NCI-H1436 treated with DMSO at 0.1 percent for 48 hours (cell line): ENCODE results near the gene DFFB.
A peak's percentile ranks its signal among the peaks of the same experiment; 100 is the strongest.
"Not testable (repeated sequence)": the region's sequence is repeated elsewhere in the genome, so short reads cannot be mapped to it uniquely, and the experiment has no call there.

Source experiments
- DNase-seq: peaks from one replicate; lab custom pipeline; 2025; lab: John Stamatoyannopoulos, UW

DFFB gene

GRCh38 chr1:3856923-3857790 lies at the start of gene DFFB, which contains the start of gene CEP104:
Gene DFFB (plus strand): TSS chr1:3857476. CDS start chr1:3857604, 128 bp downstream.
Gene CEP104 (minus strand): TSS chr1:3857211. CDS start chr1:3852407, 4,804 bp downstream.
- peak; percentile 88 for DNase-seq

GRCh38 chr1:3807769-3808168 lies 49.5 kb upstream of the DFFB start:
- no peak for DNase-seq

GRCh38 chr1:3809680-3810079 lies 47.6 kb upstream of the DFFB start:
- DNase-seq = no peak

- not testable (repeated sequence) for DNase-seq
Measured at GRCh38 chr1:3810149-3810761, 47.0 kb upstream of the DFFB start.

- DNase-seq = no peak
Measured at GRCh38 chr1:3811595-3811911, 45.7 kb upstream of the DFFB start.

GRCh38 chr1:3814065-3814464 lies 43.2 kb upstream of the DFFB start:
- DNase-seq = no peak

- DNase-seq = no peak
Measured at GRCh38 chr1:3814771-3815561, 42.3 kb upstream of the DFFB start.

- DNase-seq = no peak
Measured at GRCh38 chr1:3816331-3817137, 40.7 kb upstream of the DFFB start.

GRCh38 chr1:3817138-3817740 lies 40.0 kb upstream of the DFFB start:
- DNase-seq = no peak

GRCh38 chr1:3817821-3818597 lies 39.3 kb upstream of the DFFB start:
- no peak for DNase-seq

GRCh38 chr1:3819771-3820200 lies 37.5 kb upstream of the DFFB start:
- DNase-seq = no peak

- DNase-seq = no peak
Measured at GRCh38 chr1:3820316-3820715, 37.0 kb upstream of the DFFB start.

- DNase-seq = no peak
Measured at GRCh38 chr1:3821004-3821403, 36.3 kb upstream of the DFFB start.

- no peak for DNase-seq
Measured at GRCh38 chr1:3821447-3821846, 35.8 kb upstream of the DFFB start.

GRCh38 chr1:3821908-3822307 lies 35.4 kb upstream of the DFFB start:
- no peak for DNase-seq

GRCh38 chr1:3822421-3822820 lies 34.9 kb upstream of the DFFB start:
- DNase-seq = no peak

- DNase-seq = no peak
Measured at GRCh38 chr1:3824650-3825049, 32.6 kb upstream of the DFFB start.

GRCh38 chr1:3825356-3825755 lies 31.9 kb upstream of the DFFB start:
- DNase-seq = no peak

- no peak for DNase-seq
Measured at GRCh38 chr1:3827813-3828307, 29.4 kb upstream of the DFFB start.

GRCh38 chr1:3828391-3828790 lies 28.9 kb upstream of the DFFB start:
- no peak for DNase-seq
